IMR-90 (cell line): ENCODE results near the gene STMN1.

Experiments
- CEBPB ChIP-seq: IDR thresholded peaks from 2 replicates; pipeline ENCODE4 v1.6.1; 2012; ENCODE audit warnings: low read depth, low read length, improper control_type of control experiment
- FOS ChIP-seq: fragments of 150-350 bp; IDR thresholded peaks from 2 replicates; pipeline ENCODE4 v1.6.1; 2016; ENCODE audit warnings: low read depth, low read length
- MAFK ChIP-seq: IDR thresholded peaks from 2 replicates; pipeline ENCODE4 v1.6.1; 2012; ENCODE audit warnings: low read depth, low read length, improper control_type of control experiment
- POLR2A ChIP-seq: IDR thresholded peaks from 2 replicates; pipeline ENCODE4 v1.6.1; 2012; ENCODE audit warnings: mild to moderate bottlenecking, low read depth, low read length
- RAD21 ChIP-seq: IDR thresholded peaks from 2 replicates; pipeline ENCODE4 v1.6.1; 2012; ENCODE audit warnings: low read length, improper control_type of control experiment
- TF ChIP-seq, protein P1 (sequence below): conservative IDR thresholded peaks from 2 replicates; pipeline ENCODE4 v1.5.1; 2012; ENCODE audit warnings: mild to moderate bottlenecking, low read depth, low read length, improper control_type of control experiment
- TF ChIP-seq, protein P2 (sequence below): fragments of 150-350 bp; IDR thresholded peaks from 2 replicates; pipeline ENCODE4 v1.6.1; 2016; ENCODE audit warnings: low read depth, mild to moderate bottlenecking, low read length, moderate library complexity, borderline replicate concordance
- TF ChIP-seq, protein P3 (sequence below): fragments of 150-350 bp; IDR thresholded peaks from 2 replicates; pipeline ENCODE4 v1.6.1; 2017; ENCODE audit warnings: mild to moderate bottlenecking, antibody characterized with exemption, low read length, low read depth

DNA sequence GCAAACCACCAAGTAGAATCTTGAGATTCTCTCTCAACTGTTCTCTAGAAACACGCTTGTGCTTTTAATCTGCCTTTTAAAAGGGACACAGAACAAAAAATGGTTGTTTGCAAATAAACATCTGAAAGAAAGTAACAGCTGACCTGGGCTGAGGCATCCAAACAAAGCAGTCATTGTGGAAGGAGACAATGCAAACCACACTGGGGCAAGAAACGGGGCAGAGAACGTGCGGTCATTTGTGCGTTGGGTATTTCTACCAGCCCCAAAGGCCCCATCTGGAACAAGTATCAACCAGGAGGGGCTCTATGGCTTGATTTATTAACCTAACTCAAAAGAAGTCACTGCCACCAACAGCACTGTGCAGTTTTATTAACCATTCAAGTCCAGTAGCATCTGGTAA, 6.0 kb downstream of the STMN1 start:
- TF ChIP-seq, protein P1, sequence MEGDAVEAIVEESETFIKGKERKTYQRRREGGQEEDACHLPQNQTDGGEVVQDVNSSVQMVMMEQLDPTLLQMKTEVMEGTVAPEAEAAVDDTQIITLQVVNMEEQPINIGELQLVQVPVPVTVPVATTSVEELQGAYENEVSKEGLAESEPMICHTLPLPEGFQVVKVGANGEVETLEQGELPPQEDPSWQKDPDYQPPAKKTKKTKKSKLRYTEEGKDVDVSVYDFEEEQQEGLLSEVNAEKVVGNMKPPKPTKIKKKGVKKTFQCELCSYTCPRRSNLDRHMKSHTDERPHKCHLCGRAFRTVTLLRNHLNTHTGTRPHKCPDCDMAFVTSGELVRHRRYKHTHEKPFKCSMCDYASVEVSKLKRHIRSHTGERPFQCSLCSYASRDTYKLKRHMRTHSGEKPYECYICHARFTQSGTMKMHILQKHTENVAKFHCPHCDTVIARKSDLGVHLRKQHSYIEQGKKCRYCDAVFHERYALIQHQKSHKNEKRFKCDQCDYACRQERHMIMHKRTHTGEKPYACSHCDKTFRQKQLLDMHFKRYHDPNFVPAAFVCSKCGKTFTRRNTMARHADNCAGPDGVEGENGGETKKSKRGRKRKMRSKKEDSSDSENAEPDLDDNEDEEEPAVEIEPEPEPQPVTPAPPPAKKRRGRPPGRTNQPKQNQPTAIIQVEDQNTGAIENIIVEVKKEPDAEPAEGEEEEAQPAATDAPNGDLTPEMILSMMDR, result no peak
- TF ChIP-seq, protein P2, sequence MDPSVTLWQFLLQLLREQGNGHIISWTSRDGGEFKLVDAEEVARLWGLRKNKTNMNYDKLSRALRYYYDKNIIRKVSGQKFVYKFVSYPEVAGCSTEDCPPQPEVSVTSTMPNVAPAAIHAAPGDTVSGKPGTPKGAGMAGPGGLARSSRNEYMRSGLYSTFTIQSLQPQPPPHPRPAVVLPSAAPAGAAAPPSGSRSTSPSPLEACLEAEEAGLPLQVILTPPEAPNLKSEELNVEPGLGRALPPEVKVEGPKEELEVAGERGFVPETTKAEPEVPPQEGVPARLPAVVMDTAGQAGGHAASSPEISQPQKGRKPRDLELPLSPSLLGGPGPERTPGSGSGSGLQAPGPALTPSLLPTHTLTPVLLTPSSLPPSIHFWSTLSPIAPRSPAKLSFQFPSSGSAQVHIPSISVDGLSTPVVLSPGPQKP, result no peak
- TF ChIP-seq, protein P3, sequence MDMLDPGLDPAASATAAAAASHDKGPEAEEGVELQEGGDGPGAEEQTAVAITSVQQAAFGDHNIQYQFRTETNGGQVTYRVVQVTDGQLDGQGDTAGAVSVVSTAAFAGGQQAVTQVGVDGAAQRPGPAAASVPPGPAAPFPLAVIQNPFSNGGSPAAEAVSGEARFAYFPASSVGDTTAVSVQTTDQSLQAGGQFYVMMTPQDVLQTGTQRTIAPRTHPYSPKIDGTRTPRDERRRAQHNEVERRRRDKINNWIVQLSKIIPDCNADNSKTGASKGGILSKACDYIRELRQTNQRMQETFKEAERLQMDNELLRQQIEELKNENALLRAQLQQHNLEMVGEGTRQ, result no peak
- TF ChIP-seq POLR2A (no peak), MAFK (no peak), RAD21 (no peak), FOS (no peak), CEBPB (no peak)
